GM23338 (cell line): ENCODE measurements around the gene B4GALNT4. TPM values are rescaled to one million over a fixed set of nuclear protein-coding genes. Genes with fewer than 3 reads are reported as not detected.

ENCODE experiments used
- EZH2 ChIP-seq: fragments of 200-600 bp; sonication (generic); IDR thresholded peaks from one replicate; pipeline ENCODE4 v1.8.0; 2017; ENCODE audit warnings: antibody characterized with exemption, mild to moderate bottlenecking, low read depth; ENCODE audit not compliant: unreplicated experiment
- EZH2phosphoT487 ChIP-seq: fragments of 200-600 bp; sonication (generic); IDR thresholded peaks from one replicate; pipeline ENCODE4 v1.8.1; 2018; ENCODE audit warnings: antibody characterized with exemption; ENCODE audit not compliant: unreplicated experiment
- NANOG ChIP-seq: IDR thresholded peaks from 2 replicates; pipeline ENCODE4 v1.6.1; 2016; ENCODE audit warnings: antibody characterized with exemption, borderline replicate concordance
- POLR2AphosphoS5 ChIP-seq: IDR thresholded peaks from 2 replicates; pipeline ENCODE4 v1.6.1; 2016; ENCODE audit warnings: antibody characterized with exemption, low read depth
- ZNF331 ChIP-seq: fragments of 250-450 bp; sonication (Bioruptor Pico); IDR thresholded peaks from 2 replicates; pipeline ENCODE4 v1.5.0; 2020; ENCODE audit warnings: low read depth, mild to moderate bottlenecking, moderate library complexity
- polyA plus RNA-seq: library from polyadenylated mRNA; unstranded; fragments of >200 nt; fragmentation: Nextera tagmentation; extraction: Ambion mirVana; gene quantifications from 2 replicates; pipeline ENCODE4 v1.2.1, GENCODE V29; 2016
- total RNA-seq: library from RNA; depleted of rRNA; stranded (reverse); fragments of >200 nt; shearing (Covaris generic); gene quantifications from 2 replicates; pipeline ENCODE4 v1.2.3, GENCODE V29; 2014
- TF ChIP-seq, protein P1 (sequence below): fragments of 250-450 bp; sonication (Bioruptor Pico); IDR thresholded peaks from 2 replicates; pipeline ENCODE4 v1.5.0; 2020; ENCODE audit warnings: mild to moderate bottlenecking, moderate library complexity
- TF ChIP-seq, protein P2 (sequence below), 2 experiments: fragments of 200-600 bp in 1 of 2; sonication (generic) in 1 of 2; conservative IDR thresholded peaks; 2 replicates each; pipeline versions ENCODE4 v1.5.1 to v1.6.1; 2016 to 2017; ENCODE audit warnings: antibody characterized with exemption in 2 of 2, low read depth in 2 of 2, mild to moderate bottlenecking in 2 of 2, moderate library complexity in 1 of 2
- TF ChIP-seq, protein P3 (sequence below): IDR thresholded peaks from one replicate; pipeline ENCODE4 v1.6.1; 2018; ENCODE audit warnings: antibody characterized with exemption; ENCODE audit not compliant: unreplicated experiment

Gene B4GALNT4
- total and polyA plus RNA-seq, 2 experiments from 2014 or later: 49.9 to 92.6 TPM

DNA sequence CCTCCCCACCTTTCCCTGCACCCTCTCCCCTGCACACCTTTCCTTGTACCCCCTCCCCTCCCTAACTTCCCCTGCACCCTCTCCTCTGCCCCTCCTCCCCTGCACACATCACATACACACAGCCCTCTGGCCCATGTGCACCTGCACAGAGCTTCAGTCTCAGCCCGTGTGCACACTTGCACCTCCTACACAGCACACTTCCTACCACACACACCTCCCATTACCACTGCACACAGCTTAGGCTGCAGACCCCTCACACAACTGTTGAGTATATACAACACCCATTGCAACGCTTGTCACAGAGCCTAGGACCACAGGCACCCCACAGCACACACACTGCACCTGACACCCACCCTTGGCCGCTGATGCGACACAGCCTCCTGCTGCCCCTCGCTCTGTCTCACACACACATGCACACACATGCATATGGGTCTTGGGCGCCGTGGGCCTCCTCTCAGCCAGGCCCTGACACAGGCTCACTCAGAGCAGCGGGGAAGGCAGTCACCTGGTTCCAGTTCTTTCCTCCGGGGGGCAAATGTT, 45.1 kb downstream of the B4GALNT4 start (continued):
- TF ChIP-seq, protein P1, sequence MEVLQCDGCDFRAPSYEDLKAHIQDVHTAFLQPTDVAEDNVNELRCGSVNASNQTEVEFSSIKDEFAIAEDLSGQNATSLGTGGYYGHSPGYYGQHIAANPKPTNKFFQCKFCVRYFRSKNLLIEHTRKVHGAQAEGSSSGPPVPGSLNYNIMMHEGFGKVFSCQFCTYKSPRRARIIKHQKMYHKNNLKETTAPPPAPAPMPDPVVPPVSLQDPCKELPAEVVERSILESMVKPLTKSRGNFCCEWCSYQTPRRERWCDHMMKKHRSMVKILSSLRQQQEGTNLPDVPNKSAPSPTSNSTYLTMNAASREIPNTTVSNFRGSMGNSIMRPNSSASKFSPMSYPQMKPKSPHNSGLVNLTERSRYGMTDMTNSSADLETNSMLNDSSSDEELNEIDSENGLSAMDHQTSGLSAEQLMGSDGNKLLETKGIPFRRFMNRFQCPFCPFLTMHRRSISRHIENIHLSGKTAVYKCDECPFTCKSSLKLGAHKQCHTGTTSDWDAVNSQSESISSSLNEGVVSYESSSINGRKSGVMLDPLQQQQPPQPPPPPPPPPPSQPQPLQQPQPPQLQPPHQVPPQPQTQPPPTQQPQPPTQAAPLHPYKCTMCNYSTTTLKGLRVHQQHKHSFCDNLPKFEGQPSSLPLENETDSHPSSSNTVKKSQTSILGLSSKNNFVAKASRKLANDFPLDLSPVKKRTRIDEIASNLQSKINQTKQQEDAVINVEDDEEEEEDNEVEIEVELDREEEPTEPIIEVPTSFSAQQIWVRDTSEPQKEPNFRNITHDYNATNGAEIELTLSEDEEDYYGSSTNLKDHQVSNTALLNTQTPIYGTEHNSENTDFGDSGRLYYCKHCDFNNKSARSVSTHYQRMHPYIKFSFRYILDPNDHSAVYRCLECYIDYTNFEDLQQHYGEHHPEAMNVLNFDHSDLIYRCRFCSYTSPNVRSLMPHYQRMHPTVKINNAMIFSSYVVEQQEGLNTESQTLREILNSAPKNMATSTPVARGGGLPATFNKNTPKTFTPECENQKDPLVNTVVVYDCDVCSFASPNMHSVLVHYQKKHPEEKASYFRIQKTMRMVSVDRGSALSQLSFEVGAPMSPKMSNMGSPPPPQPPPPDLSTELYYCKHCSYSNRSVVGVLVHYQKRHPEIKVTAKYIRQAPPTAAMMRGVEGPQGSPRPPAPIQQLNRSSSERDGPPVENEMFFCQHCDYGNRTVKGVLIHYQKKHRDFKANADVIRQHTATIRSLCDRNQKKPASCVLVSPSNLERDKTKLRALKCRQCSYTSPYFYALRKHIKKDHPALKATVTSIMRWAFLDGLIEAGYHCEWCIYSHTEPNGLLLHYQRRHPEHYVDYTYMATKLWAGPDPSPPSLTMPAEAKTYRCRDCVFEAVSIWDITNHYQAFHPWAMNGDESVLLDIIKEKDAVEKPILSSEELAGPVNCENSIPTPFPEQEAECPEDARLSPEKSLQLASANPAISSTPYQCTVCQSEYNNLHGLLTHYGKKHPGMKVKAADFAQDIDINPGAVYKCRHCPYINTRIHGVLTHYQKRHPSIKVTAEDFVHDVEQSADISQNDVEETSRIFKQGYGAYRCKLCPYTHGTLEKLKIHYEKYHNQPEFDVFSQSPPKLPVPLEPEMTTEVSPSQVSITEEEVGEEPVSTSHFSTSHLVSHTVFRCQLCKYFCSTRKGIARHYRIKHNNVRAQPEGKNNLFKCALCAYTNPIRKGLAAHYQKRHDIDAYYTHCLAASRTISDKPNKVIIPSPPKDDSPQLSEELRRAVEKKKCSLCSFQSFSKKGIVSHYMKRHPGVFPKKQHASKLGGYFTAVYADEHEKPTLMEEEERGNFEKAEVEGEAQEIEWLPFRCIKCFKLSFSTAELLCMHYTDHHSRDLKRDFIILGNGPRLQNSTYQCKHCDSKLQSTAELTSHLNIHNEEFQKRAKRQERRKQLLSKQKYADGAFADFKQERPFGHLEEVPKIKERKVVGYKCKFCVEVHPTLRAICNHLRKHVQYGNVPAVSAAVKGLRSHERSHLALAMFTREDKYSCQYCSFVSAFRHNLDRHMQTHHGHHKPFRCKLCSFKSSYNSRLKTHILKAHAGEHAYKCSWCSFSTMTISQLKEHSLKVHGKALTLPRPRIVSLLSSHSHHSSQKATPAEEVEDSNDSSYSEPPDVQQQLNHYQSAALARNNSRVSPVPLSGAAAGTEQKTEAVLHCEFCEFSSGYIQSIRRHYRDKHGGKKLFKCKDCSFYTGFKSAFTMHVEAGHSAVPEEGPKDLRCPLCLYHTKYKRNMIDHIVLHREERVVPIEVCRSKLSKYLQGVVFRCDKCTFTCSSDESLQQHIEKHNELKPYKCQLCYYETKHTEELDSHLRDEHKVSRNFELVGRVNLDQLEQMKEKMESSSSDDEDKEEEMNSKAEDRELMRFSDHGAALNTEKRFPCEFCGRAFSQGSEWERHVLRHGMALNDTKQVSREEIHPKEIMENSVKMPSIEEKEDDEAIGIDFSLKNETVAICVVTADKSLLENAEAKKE (CRISPR knock-in tag): no peak
- TF ChIP-seq, protein P2, sequence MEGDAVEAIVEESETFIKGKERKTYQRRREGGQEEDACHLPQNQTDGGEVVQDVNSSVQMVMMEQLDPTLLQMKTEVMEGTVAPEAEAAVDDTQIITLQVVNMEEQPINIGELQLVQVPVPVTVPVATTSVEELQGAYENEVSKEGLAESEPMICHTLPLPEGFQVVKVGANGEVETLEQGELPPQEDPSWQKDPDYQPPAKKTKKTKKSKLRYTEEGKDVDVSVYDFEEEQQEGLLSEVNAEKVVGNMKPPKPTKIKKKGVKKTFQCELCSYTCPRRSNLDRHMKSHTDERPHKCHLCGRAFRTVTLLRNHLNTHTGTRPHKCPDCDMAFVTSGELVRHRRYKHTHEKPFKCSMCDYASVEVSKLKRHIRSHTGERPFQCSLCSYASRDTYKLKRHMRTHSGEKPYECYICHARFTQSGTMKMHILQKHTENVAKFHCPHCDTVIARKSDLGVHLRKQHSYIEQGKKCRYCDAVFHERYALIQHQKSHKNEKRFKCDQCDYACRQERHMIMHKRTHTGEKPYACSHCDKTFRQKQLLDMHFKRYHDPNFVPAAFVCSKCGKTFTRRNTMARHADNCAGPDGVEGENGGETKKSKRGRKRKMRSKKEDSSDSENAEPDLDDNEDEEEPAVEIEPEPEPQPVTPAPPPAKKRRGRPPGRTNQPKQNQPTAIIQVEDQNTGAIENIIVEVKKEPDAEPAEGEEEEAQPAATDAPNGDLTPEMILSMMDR (conservative IDR thresholded peaks at IDR 0.05; ENCODE audit: low read depth in 2 of 2): no peak
- TF ChIP-seq ZNF331 (no peak), NANOG (no peak), EZH2 (no peak), EZH2phosphoT487 (no peak), POLR2AphosphoS5 (no peak)
- TF ChIP-seq, protein P3, sequence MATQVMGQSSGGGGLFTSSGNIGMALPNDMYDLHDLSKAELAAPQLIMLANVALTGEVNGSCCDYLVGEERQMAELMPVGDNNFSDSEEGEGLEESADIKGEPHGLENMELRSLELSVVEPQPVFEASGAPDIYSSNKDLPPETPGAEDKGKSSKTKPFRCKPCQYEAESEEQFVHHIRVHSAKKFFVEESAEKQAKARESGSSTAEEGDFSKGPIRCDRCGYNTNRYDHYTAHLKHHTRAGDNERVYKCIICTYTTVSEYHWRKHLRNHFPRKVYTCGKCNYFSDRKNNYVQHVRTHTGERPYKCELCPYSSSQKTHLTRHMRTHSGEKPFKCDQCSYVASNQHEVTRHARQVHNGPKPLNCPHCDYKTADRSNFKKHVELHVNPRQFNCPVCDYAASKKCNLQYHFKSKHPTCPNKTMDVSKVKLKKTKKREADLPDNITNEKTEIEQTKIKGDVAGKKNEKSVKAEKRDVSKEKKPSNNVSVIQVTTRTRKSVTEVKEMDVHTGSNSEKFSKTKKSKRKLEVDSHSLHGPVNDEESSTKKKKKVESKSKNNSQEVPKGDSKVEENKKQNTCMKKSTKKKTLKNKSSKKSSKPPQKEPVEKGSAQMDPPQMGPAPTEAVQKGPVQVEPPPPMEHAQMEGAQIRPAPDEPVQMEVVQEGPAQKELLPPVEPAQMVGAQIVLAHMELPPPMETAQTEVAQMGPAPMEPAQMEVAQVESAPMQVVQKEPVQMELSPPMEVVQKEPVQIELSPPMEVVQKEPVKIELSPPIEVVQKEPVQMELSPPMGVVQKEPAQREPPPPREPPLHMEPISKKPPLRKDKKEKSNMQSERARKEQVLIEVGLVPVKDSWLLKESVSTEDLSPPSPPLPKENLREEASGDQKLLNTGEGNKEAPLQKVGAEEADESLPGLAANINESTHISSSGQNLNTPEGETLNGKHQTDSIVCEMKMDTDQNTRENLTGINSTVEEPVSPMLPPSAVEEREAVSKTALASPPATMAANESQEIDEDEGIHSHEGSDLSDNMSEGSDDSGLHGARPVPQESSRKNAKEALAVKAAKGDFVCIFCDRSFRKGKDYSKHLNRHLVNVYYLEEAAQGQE: no peak
